ENCODE data around the gene ST3GAL5. TPM values are rescaled to one million over a fixed set of nuclear protein-coding genes. Genes with fewer than 3 reads are reported as not detected.

The ST3GAL5 gene
- total and polyA plus RNA-seq, 2 donors (not counting 1 experiment from before 2014, with no cell fraction given): 42.6 to 94.3 TPM

GRCh38 chr2:85867121-85867520 lies 21.7 kb downstream of the ST3GAL5 start:
- intact Hi-C loops (cut with micrococcal nuclease): no loop called here
- Histone ChIP-seq H4K20me1 (ENCODE audit: control insufficient read depth, insufficient read depth, low read length, poor library complexity, severe bottlenecking) (peaks cover 12% of the 10 kb centered on the region), H3K9me3 (ENCODE audit: control extremely low read depth in 1 of 3, control insufficient read depth in 2 of 3, insufficient read depth in 1 of 3, low read length in 2 of 3) (no peaks in the 10 kb centered on the region), H2AFZ (ENCODE audit: insufficient read depth, low read depth, low read length, poor library complexity, severe bottlenecking) (no peak overlapping the region), H3K79me2 (ENCODE audit: control insufficient read depth, insufficient read depth, low read length) (peaks cover 72% of the 10 kb centered on the region), H3K4me2 (replicated peaks; ENCODE audit: low read depth, low read length, poor library complexity, severe bottlenecking) (no peak overlapping the region), H3K9ac (ENCODE audit: low read length) (no peak overlapping the region), H3K27me3 (replicated peaks in 1 of 4; ENCODE audit: control extremely low read depth in 1 of 4, control insufficient read depth in 3 of 4, insufficient read depth in 4 of 4, low read length in 3 of 4) (no peaks in the 10 kb centered on the region), H3K27ac (ENCODE audit: low read length in 2 of 2) (peak overlapping the region in 1 of 2 donors; percentile 6), H3K4me3 (ENCODE audit: control extremely low read depth in 1 of 5, extremely low read depth in 1 of 5, insufficient read depth in 1 of 5, low read depth in 2 of 5, low read length in 4 of 5) (no peak overlapping the region), H3K4me1 (ENCODE audit: control insufficient read depth in 2 of 2, insufficient read depth in 2 of 2, low read length in 2 of 2) (peaks cover 17 to 20% of the 10 kb centered on the region in 2 donors), H3K36me3 (replicated peaks in 1 of 2; ENCODE audit: control extremely low read depth in 1 of 2, control insufficient read depth in 1 of 2, extremely low read depth in 1 of 2, insufficient read depth in 2 of 2, low read length in 1 of 2) (peaks cover 3 to 28% of the 10 kb centered on the region in 2 experiments)
- ATAC-seq (ENCODE audit: low read depth): no peak
- WGBS (ENCODE audit: insufficient coverage): 88% methylated on average over 1 of the region's 1 CpG
- H3K4me1 Mint-ChIP-seq: peaks cover 66% of the 10 kb centered on the region
- ChIA-PET CTCF (interaction anchor here (0.8 to 3.2 kb wide), 6 partner anchors 18 to 50 kb away, joined by 3 to 14 read pairs (median 3); no protein-coding TSS in a partner anchor), POLR2A (no interaction called here)
- peak overlapping the region; percentile 28 for H3K27ac Mint-ChIP-seq
- no peak for TF ChIP-seq CTCF (IDR thresholded peaks at IDR 0.05)
- TF ChIP-seq EZH2 (IDR thresholded peaks at IDR 0.05; ENCODE audit: borderline replicate concordance, insufficient read depth, low read depth, low read length, poor library complexity, severe bottlenecking): no peak
- H3K9me3 Mint-ChIP-seq (ENCODE audit: insufficient read depth): no peaks in the 10 kb centered on the region
- H3K4me3 Mint-ChIP-seq: no peak overlapping the region
- H3K27me3 Mint-ChIP-seq: no peaks in the 10 kb centered on the region
- no peak for DNase-seq

GRCh38 chr2:85866165-85866659 lies 22.6 kb downstream of the ST3GAL5 start:
- Histone ChIP-seq H3K4me2 (replicated peaks; ENCODE audit: low read depth, low read length, poor library complexity, severe bottlenecking) (no peak overlapping the region), H4K20me1 (ENCODE audit: control insufficient read depth, insufficient read depth, low read length, poor library complexity, severe bottlenecking) (peaks cover 4% of the 10 kb centered on the region), H3K4me3 (ENCODE audit: control extremely low read depth in 1 of 5, extremely low read depth in 1 of 5, insufficient read depth in 1 of 5, low read depth in 2 of 5, low read length in 4 of 5) (no peak overlapping the region), H3K9ac (ENCODE audit: low read length) (no peak overlapping the region), H3K27me3 (replicated peaks in 1 of 4; ENCODE audit: control extremely low read depth in 1 of 4, control insufficient read depth in 3 of 4, insufficient read depth in 4 of 4, low read length in 3 of 4) (no peaks in the 10 kb centered on the region), H2AFZ (ENCODE audit: insufficient read depth, low read depth, low read length, poor library complexity, severe bottlenecking) (no peak overlapping the region), H3K9me3 (ENCODE audit: control extremely low read depth in 1 of 3, control insufficient read depth in 2 of 3, insufficient read depth in 1 of 3, low read length in 2 of 3) (no peaks in the 10 kb centered on the region), H3K36me3 (replicated peaks in 1 of 2; ENCODE audit: control extremely low read depth in 1 of 2, control insufficient read depth in 1 of 2, extremely low read depth in 1 of 2, insufficient read depth in 2 of 2, low read length in 1 of 2) (peaks cover 3 to 21% of the 10 kb centered on the region in 2 experiments), H3K4me1 (ENCODE audit: control insufficient read depth in 2 of 2, insufficient read depth in 2 of 2, low read length in 2 of 2) (peaks cover 26 to 28% of the 10 kb centered on the region in 2 donors), H3K79me2 (ENCODE audit: control insufficient read depth, insufficient read depth, low read length) (peaks cover 67% of the 10 kb centered on the region), H3K27ac (ENCODE audit: low read length in 2 of 2) (peak overlapping the region in 1 of 2 donors; percentile 68)
- no peak for ATAC-seq (ENCODE audit: low read depth)
- H3K27ac Mint-ChIP-seq: peak overlapping the region; percentile 62
- H3K4me1 Mint-ChIP-seq: peaks cover 67% of the 10 kb centered on the region
- ChIA-PET CTCF (interaction anchor here (0.7 to 3.2 kb wide), 6 partner anchors 12 to 49 kb away, joined by 3 to 14 read pairs (median 3); no protein-coding TSS in a partner anchor), POLR2A (no interaction called here)
- 93% methylated on average over 3 of the region's 3 CpGs for WGBS (ENCODE audit: insufficient coverage)
- intact Hi-C loops (cut with micrococcal nuclease): no loop called here
- H3K27me3 Mint-ChIP-seq: no peaks in the 10 kb centered on the region
- H3K4me3 Mint-ChIP-seq: peak overlapping the region; percentile 12
- no peaks in the 10 kb centered on the region for H3K9me3 Mint-ChIP-seq (ENCODE audit: insufficient read depth)
- TF ChIP-seq CTCF (IDR thresholded peaks at IDR 0.05): no peak
- no peak for TF ChIP-seq EZH2 (IDR thresholded peaks at IDR 0.05; ENCODE audit: borderline replicate concordance, insufficient read depth, low read depth, low read length, poor library complexity, severe bottlenecking)
- DNase-seq: no peak

Measured in B cell (primary cell).